Nephron (organoid): ENCODE data around the gene MIA3.

ENCODE experiments used
- H3K27ac Mint-ChIP-seq, 3 experiments: 2 replicates each; pipeline ENCODE4 v1.8.0; 2020; ENCODE audit warnings: mixed read lengths in 3 of 3, mild to moderate bottlenecking in 2 of 3, moderate library complexity in 1 of 3
- H3K27me3 Mint-ChIP-seq: 2 replicates; pipeline ENCODE4 v1.8.0; 2021; ENCODE audit warnings: low read depth, mild to moderate bottlenecking, moderate library complexity, mixed read lengths
- H3K36me3 Mint-ChIP-seq: 2 replicates; pipeline ENCODE4 v1.8.0; 2020; ENCODE audit warnings: low read depth, mixed read lengths
- H3K4me1 Mint-ChIP-seq: 2 replicates; pipeline ENCODE4 v1.8.0; 2020; ENCODE audit warnings: mixed read lengths
- H3K4me3 Mint-ChIP-seq, 3 experiments: 2 replicates each; pipeline ENCODE4 v1.8.0; 2020; ENCODE audit warnings: mild to moderate bottlenecking in 3 of 3, mixed read lengths in 3 of 3, moderate library complexity in 2 of 3
- H3K9me3 Mint-ChIP-seq: 2 replicates; pipeline ENCODE4 v1.8.0; 2020; ENCODE audit warnings: mixed read lengths
- TF ChIP-seq, protein P1 (sequence below), 3 experiments: fragments of 200-600 bp; sonication (generic); IDR thresholded peaks; one replicate each; pipeline ENCODE4 v1.5.0; 2021; ENCODE audit warnings: antibody characterized with exemption in 3 of 3; ENCODE audit not compliant: unreplicated experiment in 3 of 3

MIA3 gene

DNA sequence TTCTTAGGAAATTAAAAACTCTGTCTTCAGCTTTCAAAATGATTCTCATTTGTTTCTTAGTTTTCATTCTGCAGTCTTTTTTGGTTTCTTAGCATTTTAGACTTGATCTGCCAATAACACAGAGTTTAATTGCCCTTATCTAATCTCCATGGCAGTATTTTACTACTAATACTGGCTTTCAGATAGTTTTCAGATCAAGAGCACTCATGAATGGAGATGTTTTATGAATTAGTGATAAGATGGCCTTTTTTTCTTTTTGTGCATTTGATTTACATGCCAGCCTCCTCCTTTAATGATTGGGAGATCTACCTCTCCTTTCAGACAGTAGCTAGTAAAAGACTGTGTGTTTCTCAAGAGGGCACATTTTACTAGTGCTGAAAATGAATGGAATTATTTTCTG is 5.6 kb downstream of the MIA3 start:
- Mint-ChIP-seq H3K27me3 (no peaks in the 10 kb centered on the region), H3K4me3 (no peak overlapping the region)

DNA sequence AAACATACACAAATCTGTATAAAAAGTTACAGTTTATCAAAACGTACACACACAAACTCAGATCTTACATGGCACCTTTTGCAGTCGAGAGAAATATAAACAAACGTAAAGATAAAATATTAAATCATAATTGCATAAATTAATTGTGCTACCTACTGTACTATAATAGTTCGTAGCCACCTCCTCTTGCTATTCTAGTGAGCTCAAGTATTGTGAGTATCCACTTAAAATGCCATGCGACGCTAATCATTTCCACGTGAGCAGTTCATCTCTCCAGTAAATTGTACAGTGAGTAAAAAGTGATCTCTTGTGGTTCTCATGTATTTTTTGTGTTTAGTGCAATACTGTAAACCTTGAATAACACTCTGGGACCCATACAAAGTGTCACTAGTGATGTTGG is 6.3 kb downstream of the MIA3 start:
- Mint-ChIP-seq H3K9me3 (no peaks in the 10 kb centered on the region), H3K27me3 (no peaks in the 10 kb centered on the region), H3K4me3 (no peak overlapping the region), H3K27ac (no peak overlapping the region), H3K4me1 (peaks cover 19% of the 10 kb centered on the region), H3K36me3 (peaks cover 48% of the 10 kb centered on the region)
- TF ChIP-seq, protein P1, sequence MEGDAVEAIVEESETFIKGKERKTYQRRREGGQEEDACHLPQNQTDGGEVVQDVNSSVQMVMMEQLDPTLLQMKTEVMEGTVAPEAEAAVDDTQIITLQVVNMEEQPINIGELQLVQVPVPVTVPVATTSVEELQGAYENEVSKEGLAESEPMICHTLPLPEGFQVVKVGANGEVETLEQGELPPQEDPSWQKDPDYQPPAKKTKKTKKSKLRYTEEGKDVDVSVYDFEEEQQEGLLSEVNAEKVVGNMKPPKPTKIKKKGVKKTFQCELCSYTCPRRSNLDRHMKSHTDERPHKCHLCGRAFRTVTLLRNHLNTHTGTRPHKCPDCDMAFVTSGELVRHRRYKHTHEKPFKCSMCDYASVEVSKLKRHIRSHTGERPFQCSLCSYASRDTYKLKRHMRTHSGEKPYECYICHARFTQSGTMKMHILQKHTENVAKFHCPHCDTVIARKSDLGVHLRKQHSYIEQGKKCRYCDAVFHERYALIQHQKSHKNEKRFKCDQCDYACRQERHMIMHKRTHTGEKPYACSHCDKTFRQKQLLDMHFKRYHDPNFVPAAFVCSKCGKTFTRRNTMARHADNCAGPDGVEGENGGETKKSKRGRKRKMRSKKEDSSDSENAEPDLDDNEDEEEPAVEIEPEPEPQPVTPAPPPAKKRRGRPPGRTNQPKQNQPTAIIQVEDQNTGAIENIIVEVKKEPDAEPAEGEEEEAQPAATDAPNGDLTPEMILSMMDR (IDR thresholded peaks at IDR 0.05; ENCODE audit: unreplicated experiment in 3 of 3): no peak

More for the DNA sequence above, 5.6 kb downstream of the MIA3 start:
- no peak overlapping the region for H3K27ac Mint-ChIP-seq
- peaks cover 40% of the 10 kb centered on the region for H3K36me3 Mint-ChIP-seq
- no peaks in the 10 kb centered on the region for H3K9me3 Mint-ChIP-seq
- TF ChIP-seq, protein P1 (IDR thresholded peaks at IDR 0.05; ENCODE audit: unreplicated experiment in 3 of 3): no peak
- peaks cover 24% of the 10 kb centered on the region for H3K4me1 Mint-ChIP-seq

DNA sequence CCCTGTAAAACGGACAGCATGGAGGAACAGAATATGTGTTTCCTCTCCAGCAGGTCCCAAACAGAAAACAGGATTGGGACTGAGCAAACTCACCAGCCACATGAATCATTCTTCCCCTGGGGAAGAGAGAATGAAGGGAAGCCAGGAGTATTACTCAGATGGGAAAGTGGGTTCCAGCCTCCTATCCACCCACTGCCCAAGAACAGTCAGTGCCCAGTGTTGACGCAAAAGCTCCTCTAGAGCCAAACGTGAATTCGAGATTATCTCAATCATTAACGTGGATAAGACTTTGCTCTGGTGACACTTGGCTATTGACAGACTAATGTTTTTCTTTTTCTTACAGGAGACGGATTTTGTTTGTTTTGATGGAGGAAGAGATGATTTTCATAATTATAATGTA is 9.3 kb downstream of the MIA3 start:
- TF ChIP-seq, protein P1 (IDR thresholded peaks at IDR 0.05; ENCODE audit: unreplicated experiment in 3 of 3): no peak
- no peak overlapping the region for H3K4me3 Mint-ChIP-seq

DNA sequence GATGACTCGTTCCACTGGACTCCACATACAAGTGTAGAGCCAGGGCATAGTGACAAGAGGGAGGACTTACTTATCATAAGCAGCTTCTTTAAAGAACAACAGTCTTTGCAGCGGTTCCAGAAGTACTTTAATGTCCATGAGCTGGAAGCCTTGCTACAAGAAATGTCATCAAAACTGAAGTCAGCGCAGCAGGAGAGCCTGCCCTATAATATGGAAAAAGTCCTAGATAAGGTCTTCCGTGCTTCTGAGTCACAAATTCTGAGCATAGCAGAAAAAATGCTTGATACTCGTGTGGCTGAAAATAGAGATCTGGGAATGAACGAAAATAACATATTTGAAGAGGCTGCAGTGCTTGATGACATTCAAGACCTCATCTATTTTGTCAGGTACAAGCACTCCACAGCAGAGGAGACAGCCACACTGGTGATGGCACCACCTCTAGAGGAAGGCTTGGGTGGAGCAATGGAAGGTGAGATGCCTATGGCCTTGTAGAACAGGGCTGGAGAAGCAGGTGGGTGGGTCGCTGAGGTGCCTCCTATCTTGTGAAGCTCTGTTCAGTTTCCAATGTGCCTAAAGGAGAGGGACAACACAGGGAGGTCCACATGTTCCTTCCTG is 12.1 kb downstream of the MIA3 start:
- no peak overlapping the region for H3K4me3 Mint-ChIP-seq

More for the DNA sequence above, 9.3 kb downstream of the MIA3 start:
- no peaks in the 10 kb centered on the region for H3K9me3 Mint-ChIP-seq
- peaks cover 3% of the 10 kb centered on the region for H3K27me3 Mint-ChIP-seq
- H3K27ac Mint-ChIP-seq: no peak overlapping the region
- no peaks in the 10 kb centered on the region for H3K4me1 Mint-ChIP-seq
- peaks cover 72% of the 10 kb centered on the region for H3K36me3 Mint-ChIP-seq

DNA sequence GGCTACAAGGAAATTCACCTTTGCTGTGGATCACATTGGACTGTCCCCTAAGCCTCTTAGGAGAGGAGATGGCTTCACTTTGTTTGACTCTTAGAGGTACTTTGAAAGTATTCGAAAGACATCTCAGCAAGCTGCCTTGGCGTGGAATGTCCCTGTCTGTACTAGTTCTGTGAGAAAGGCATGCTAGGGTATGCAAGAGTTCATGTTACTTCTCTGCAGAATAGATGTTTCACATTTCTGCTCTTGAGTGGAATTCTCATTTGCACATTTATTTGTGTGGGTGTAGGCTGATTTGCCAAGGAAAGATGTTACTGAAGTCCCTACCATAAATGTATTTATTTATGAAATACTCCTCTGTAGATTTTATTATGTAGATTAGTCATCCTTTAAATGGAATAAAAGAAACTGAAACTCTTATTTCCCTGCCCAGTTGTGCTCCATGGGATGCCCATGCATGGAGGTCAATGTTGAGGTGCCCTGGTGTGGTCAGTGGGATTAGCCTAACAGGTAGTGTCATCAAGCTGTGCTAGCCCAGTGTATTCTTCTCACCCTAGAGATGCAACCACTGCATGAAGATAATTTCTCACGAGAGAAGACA is 13.8 kb downstream of the MIA3 start:
- Mint-ChIP-seq H3K4me3 (no peak overlapping the region), H3K4me1 (no peaks in the 10 kb centered on the region), H3K27ac (no peak overlapping the region), H3K9me3 (no peaks in the 10 kb centered on the region), H3K27me3 (peaks cover 3% of the 10 kb centered on the region), H3K36me3 (peaks cover 71% of the 10 kb centered on the region)
- TF ChIP-seq, protein P1 (IDR thresholded peaks at IDR 0.05; ENCODE audit: unreplicated experiment in 3 of 3): no peak

More for the DNA sequence above, 12.1 kb downstream of the MIA3 start:
- H3K36me3 Mint-ChIP-seq: peaks cover 69% of the 10 kb centered on the region
- H3K9me3 Mint-ChIP-seq: no peaks in the 10 kb centered on the region
- peaks cover 3% of the 10 kb centered on the region for H3K27me3 Mint-ChIP-seq
- TF ChIP-seq, protein P1 (IDR thresholded peaks at IDR 0.05; ENCODE audit: unreplicated experiment in 3 of 3): no peak
- H3K4me1 Mint-ChIP-seq: no peaks in the 10 kb centered on the region
- H3K27ac Mint-ChIP-seq: no peak overlapping the region

DNA sequence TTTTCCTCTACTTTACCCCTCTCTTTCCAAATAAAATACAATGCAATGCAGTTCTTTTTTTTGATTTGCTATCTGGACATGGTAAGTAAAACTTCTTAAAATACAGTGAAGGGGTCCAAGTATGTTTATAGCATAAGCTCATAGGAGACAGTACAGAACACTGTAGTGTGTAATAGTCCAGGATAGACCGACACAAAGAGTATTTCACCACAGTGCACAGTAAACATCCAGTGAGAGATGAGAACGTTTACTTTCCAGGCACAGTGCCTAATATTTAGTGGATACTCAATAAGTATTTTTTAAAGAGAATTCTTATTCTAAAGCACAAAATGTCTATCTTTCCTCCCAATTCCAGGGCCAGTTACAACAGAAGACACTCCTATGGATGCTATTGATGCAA is 14.9 kb downstream of the MIA3 start:
- H3K4me1 Mint-ChIP-seq: no peaks in the 10 kb centered on the region
- peaks cover 3% of the 10 kb centered on the region for H3K27me3 Mint-ChIP-seq

More for the DNA sequence above, 14.9 kb downstream of the MIA3 start:
- Mint-ChIP-seq H3K4me3 (no peak overlapping the region), H3K36me3 (peaks cover 71% of the 10 kb centered on the region), H3K9me3 (no peaks in the 10 kb centered on the region), H3K27ac (no peak overlapping the region)
- TF ChIP-seq, protein P1 (IDR thresholded peaks at IDR 0.05; ENCODE audit: unreplicated experiment in 3 of 3): no peak
